Omental fat pad (tissue), 4 donors: ENCODE data around the gene ADGRG4. TPM values are rescaled to one million over a fixed set of nuclear protein-coding genes. Genes with fewer than 3 reads are reported as not detected.

ENCODE experiments used
- ATAC-seq: fragments of 150-250 bp; one replicate; pipeline ENCODE4 v1.9.1; 2016; ENCODE audit warnings: mild to moderate bottlenecking, moderate library complexity; ENCODE audit not compliant: low FRiP score
- DNase-seq: peaks from one replicate; pipeline ENCODE4 v3.0.0-alpha.2; 2019; ENCODE audit warnings: low spot score
- CTCF ChIP-seq, 3 donors: fragments of 450-650 bp; IDR thresholded peaks; one replicate each; pipeline ENCODE4 v1.5.1; 2016 to 2017; ENCODE audit warnings: antibody characterized with exemption in 3 of 3, mild to moderate bottlenecking in 3 of 3, moderate library complexity in 2 of 3
- total RNA-seq, 4 donors: library from RNA; depleted of rRNA; stranded (reverse); fragments of >200 nt; gene quantifications; one replicate each; pipeline ENCODE4 v1.1.0, GENCODE V29; 2016

Gene ADGRG4
- total RNA-seq, 4 donors from 2014 or later: under 0.01 to 0.38 (median 0.13) TPM

GRCh38 chrX:136405126-136405525 is 104.4 kb downstream of the ADGRG4 start:
- no peak for ATAC-seq
- no peak for TF ChIP-seq CTCF (IDR thresholded peaks at IDR 0.05)
- DNase-seq: no peak

- DNase-seq (no peak), ATAC-seq (no peak)
- no peak for TF ChIP-seq CTCF (IDR thresholded peaks at IDR 0.05)
These were observed 117.0 kb downstream of the ADGRG4 start for GRCh38 chrX:136417806-136418205.

- DNase-seq (no peak), ATAC-seq (no peak)
- no peak for TF ChIP-seq CTCF (IDR thresholded peaks at IDR 0.05)
These were observed 120.6 kb downstream of the ADGRG4 start for GRCh38 chrX:136421338-136421737.

GRCh38 chrX:136423724-136424123 is 123.0 kb downstream of the ADGRG4 start:
- no peak for TF ChIP-seq CTCF (IDR thresholded peaks at IDR 0.05)
- ATAC-seq (no peak), DNase-seq (no peak)

GRCh38 chrX:136425996-136426395 is 125.2 kb downstream of the ADGRG4 start:
- DNase-seq (no peak), ATAC-seq (no peak)
- TF ChIP-seq CTCF (IDR thresholded peaks at IDR 0.05): no peak

- ATAC-seq (no peak), DNase-seq (no peak)
- no peak for TF ChIP-seq CTCF (IDR thresholded peaks at IDR 0.05)
These were observed 130.9 kb downstream of the ADGRG4 start for GRCh38 chrX:136431625-136432024.

- TF ChIP-seq CTCF (IDR thresholded peaks at IDR 0.05): no peak
- DNase-seq (no peak), ATAC-seq (no peak)
These were observed 137.0 kb downstream of the ADGRG4 start for GRCh38 chrX:136437774-136438173.
